GM21576 (cell line): ENCODE measurements around the gene CDC25C.
"Not testable (repeated sequence)": the region's sequence is repeated elsewhere in the genome, so short reads cannot be mapped to it uniquely, and the experiment has no call there.

Source experiments
- ATAC-seq: cut with Tn5 transposase; IDR thresholded peaks from one replicate; pipeline ENCODE4 v1.9.1; 2021; ENCODE audit warnings: mild to moderate bottlenecking, moderate library complexity; ENCODE audit not compliant: unreplicated experiment

Gene CDC25C

DNA sequence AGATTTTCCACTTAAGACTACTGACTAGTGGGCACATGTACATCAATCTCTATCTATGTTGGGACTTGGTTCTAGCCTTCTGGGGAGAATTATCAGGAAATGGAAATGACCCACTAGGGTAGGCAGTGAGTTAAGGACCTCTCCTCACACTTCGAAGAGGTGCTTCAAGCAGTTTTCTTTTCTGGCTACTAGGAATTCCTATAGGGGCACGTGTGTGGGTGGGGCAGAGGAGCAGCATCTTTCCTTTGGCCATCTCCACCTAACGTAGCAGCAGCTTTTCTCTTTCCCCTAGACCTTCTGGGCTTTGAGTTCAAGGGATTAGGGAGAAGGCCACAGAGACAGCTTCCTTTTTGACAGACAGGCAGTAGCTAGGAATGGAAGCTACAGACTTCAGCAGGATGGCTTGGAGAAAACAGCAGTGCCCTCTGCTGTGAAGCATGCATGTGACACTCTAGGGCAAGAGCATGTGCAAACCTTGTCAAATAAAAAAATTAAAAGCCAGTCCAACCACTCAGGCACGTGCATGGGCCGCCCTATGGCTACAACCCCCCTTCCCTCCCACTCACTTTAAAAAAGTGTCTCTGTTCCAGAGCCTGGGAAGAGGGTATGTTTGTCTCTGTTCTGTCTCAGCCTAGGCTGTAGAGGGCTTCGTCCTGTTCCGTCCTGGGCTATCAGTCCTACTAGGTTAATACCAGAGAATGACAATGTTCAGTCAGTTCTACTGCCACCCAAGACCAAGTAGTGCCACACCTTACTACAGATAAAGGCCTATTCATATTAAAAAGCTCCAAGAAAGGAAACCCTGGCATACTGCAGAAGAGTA is 48.5 kb downstream of the CDC25C start:
- no peak for ATAC-seq

DNA sequence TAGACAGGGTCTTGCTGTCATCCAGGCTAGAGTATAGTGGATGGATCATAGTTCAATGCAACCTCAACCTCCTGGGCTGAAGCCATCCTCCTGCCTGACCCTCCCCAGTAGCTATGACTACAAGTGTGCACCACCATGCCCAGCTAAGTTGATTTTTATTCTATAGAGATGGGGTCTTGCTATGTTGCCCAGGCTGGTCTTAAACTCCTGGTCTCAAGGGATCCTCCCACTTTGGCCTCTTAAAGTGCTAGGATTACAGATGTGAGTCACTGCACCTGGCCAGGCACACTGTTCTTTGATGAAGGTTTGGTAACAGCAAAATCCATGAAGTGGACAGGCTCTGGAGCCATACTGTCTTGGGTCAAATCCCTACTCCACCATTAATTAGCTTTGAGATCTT is 50.7 kb downstream of the CDC25C start:
- no peak for ATAC-seq

DNA sequence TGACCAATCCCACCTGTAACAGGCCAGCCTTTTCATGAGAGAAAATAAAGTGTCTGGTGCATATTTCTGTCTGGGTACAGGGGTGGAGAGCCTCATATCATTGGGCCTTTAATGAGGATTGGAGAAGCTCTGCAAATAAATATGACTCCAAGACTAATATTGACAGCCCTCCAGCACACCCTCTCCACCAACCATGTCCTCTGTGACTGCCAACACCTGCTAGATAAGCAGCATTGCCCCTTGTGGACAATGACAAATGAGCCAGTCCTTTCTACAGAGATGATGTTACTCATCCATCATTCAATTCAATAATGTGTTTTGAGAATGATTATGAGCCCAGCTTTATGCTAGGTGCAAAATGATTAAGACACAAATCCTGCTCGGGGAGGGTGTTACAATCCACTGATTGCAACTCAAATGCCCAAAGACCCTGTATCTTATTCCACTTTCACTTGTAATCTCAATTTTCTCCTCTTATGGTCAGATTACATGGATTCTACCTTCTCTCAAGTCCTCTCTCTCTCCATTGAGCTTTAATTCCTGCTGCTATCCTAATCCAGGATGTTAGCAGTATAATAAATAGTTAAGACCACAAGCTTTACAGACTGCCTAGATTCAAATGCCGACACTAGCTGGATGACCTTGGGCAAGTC is 55.1 kb downstream of the CDC25C start:
- no peak for ATAC-seq

DNA sequence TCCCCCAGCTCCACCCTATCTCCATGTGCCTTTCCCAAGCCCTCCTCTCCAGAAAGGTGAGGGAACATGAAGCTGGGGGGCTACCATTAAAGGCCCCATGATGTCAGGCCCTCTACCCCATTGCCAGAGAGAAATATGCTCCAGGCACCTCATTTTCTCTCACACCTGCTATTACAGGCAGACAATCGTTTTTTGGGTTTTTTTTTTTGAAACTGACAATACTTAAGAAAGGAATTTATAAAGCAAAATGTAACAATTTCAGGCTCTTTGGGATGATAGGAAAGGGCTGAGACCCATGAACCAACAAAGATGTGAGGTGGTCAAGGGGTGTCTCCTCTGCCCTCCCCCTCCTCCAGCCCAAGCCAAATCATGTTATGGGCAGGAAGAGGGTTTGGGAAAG is 55.7 kb downstream of the CDC25C start:
- no peak for ATAC-seq

DNA sequence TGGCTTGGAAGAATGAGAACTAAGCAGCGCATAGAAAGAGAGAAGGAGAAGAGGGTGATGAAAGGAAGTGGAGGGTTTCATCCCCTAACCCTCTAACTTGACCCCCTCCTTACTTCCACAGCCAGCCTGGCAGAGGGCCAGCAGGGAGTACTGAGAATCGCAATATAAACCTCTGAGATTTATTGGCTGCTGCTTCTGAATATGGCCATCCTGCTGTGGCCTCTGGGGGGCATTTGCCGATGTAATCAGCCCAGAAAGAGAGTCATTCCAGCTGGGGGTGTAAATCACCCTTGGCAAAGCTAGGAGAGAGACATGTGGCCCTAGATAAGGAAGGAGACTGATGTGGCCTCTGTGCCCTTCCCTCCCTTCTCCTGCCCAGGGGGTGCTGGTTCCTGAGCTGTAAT is 56.2 kb downstream of the CDC25C start:
- ATAC-seq, result no peak

DNA sequence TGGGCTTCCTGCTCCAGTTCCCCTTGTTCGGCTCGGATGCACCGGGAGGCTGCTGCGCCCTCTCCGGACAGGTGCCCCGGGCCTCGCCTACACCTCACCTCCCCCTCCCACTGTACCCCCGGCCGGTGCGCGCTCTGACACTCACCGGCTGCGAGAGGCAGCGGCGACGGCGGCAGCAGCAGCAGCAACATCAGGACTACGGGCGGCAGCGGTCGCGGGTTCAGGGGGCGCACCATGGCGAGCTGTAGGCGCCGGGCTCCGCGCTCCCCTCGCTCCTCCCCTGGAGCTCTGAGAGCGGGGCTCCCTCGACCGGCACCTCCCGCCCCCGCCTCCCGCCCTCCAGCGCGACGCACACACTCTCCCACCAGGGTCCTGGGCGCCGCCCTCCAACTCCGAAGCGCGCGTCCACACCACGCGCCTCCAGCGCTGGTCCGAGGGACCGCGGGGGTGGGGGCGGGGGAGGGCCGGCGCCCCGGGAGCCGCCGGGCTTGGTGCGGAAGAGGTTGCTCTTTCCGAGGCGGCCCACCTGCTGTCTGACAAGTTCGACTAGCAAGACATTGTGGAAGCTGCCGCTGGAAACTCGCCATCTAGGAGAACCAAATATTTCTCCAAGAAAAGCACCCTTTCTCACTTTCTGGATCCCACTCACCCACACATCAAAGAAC is 57.3 kb downstream of the CDC25C start, which contains the start of gene GFRA3:
TSS of gene GFRA3 (minus strand) at position 433 of the 665 bp plus-strand sequence. CDS start at position 236, 197 bp downstream.
- ATAC-seq, result no peak

DNA sequence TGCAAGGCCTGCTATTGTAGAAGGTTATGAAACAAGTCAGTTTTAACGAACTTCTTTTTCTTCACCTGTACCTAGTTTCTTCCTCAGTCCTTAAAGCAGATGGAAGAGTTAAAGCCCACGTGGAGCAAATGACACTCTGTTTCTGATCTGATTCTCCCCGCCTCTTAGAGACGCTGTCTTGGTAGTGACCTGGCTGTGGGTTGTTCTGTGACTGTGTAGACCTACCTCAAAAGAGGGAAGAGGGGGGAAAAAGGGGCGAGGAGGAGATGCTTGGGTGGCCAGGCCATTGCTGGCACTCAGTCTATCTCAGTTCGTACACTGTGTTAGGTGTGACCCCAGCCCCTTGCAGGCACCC is 57.8 kb downstream of the CDC25C start:
- ATAC-seq, result no peak

DNA sequence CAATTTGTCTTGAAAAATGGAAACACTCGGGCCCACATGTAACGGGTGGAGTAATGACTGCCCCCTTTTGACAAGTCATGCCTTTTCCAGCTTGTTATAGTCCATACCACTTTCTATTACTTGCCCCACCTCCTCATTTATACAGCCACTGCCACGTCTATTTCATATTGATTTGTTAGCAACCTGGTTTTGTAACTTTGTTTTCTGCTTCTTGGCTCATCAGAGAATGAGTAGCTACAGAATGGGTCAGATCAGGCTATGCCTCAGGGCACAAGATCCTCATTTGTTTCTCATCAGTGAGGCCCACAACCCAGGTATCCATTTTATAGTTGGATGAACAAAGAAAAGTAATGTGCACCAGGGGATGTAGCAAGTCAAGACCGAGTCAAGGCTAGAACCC is 58.9 kb downstream of the CDC25C start:
- ATAC-seq, result no peak

DNA sequence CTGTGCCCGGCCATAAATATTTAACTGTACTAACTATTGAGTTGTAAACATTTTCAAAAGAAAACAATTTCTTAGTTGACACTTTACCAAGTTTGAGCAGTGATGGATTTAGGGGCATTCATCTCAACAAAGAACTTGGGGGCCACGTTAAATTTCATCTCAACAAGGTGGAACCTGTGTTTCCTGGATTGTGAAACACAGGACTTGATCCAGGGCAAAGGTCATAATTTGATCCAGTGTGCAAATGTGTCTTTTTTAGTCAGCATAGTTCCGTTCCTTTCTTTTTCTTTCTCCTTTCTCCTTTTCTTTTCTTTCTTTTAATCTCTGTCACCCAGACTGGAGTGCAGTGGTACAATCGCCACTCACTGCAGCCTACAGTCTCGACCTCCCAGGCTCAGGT is 60.3 kb downstream of the CDC25C start:
- no peak for ATAC-seq

DNA sequence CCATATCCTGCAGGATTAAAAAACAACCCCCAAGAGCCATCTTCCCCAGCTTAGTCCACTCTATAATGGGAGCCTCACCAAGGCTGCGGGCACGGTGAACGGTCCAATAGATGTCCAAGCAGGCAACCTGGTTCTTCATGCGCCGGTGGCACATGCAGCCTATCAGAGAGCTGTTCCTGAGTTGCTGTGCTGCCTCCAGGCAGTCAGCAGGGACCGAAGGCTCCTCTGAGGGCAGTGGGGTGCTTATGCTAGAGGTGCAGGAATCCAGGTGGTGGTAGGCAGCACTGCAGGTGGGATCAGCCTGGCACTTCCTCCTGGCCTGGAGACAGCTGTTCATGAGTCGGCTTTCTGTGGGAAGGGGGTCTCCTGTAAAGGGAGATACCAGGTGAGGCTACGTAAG is 67.4 kb downstream of the CDC25C start:
- no peak for ATAC-seq

DNA sequence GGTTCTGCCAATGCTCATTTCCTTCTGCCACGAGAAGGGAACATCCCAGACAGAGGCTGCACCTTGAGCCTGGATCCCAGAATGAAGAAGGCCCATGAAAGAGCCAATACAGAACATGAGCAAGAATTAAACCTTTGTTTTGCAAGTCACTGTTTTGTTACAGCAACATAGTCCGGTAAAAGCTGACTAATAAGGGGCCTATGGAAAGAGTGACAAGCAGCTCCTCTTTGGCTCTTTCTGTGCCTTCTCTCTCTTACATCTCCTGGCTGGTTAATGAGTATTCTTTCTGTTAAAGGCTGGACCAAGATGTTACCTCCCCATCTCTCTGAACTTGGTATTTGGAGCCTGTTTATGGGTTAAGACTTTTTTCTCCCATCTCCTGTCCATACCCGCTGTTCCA is 68.0 kb downstream of the CDC25C start:
- ATAC-seq, result no peak

DNA sequence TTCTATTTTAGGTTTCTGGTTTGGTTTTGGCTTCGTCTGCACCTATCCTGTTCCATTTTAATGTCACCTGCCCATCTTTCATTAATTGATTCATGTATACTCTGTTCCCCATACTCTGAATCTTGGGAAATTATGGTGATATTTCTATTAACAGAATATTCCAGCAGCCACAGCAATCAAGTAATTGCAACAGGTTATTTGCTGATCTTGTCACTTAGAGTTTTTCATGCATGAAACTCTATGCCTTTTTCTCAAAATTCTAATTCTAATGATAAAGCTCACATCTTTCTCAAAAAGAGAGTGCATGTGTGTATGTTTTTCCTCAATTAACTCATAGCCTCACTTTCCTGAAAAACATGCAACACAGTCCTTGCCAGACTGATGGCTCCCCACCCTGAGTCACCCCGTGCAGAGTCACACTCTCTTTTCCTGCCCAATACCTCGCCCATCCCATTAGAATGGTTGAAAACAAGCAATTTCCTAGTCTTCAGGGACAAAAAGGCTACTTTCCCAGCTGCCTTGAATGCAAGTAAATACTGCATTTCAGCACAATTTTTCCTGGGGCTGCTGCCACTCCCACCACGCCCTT is 72.8 kb downstream of the CDC25C start:
- ATAC-seq, result no peak

DNA sequence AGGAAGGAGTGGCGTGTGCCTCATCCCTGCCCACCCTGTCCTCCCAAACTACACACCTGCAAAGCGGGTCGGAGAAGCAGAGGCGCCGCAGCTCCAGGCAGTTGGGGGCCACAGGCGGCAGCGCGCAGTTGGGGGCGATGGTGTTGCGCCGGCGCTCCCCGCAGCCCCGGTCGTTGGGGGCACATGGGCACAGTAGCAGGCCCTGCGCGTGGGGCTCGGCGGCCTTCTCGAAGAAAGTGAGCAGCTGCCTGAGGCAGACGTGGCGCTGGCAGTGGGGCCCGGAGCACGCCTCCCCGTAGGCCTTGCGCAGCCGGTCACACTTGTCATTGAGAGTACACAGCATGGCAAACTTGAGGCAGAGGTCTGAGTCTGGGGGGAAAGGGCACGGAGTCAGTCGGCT is 74.0 kb downstream of the CDC25C start:
- no peak for ATAC-seq

DNA sequence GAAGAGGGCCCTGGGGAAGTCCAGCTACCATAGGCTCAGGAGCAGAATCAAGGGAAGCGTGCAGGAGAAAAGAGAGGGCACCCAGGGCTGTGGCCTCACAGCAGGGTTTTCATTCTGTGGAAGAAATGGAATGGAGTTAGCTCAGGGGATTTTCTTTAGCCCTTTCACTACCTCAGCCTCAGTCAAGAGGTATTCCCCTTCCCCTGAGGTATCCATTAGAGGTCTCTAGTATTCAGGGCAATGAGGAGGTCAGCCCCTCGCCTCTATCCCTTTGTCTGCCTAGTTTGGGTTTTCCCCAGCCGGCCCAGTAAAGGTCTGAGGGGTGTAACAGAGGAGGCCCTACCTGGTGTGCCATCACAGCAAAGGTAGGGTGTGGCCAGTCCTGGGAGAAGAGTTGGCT is 78.7 kb downstream of the CDC25C start:
- ATAC-seq, result no peak

DNA sequence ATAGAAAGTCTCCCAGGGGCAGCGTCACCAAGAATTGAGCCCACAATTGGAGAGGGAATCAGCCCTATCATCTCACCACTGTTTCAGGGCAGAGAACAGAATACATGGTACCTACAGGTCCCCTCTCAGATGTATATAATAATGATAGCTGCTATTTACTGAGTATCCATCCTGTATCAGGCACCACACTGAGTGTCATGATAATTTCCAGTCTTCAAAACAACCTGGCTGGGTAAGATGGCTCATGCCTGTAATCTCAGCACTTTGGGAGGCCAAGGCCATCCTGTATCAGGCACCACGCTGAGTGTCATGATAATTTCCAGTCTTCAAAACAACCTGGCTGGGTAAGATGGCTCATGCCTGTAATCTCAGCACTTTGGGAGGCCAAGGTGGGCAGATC is 83.8 kb downstream of the CDC25C start:
- ATAC-seq, result not testable (repeated sequence)

DNA sequence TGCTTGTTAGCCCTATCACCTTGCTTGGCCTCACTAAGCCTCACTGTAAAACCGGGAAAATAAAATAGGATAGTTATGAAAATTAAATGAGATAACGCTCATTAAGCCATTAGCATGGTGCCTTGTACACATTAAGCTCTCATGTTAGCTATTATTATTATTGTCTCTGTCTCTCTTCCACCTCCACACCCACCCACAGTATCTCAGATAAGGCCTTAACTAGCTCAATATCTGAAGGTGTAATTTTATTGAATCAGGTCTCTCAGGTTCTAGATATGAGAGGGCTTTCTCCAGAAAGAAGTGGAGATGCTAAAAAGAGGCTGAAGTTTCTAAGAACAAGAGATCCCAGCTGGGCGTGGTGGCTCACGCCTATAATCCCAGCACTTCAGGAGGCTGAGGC is 84.8 kb downstream of the CDC25C start:
- no peak for ATAC-seq

DNA sequence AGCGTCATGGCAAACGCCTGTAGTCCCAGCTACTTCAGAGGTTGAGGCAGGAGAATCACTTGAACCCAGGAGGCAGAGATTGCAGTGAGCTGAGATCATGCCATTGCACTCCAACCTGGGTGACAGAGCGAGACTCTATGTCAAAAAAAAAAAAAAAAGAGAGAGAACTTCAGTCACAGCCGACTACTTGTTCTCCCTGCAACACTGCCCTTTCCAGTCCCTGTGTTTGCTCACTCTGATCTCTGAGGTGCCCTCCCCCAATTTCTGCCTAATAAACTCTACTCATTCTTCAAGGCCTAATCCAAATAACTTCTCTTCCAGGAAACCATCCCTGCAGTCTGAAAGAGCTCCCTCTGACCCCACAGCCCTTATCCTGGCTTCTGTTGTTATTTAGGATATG is 85.3 kb downstream of the CDC25C start:
- no peak for ATAC-seq

DNA sequence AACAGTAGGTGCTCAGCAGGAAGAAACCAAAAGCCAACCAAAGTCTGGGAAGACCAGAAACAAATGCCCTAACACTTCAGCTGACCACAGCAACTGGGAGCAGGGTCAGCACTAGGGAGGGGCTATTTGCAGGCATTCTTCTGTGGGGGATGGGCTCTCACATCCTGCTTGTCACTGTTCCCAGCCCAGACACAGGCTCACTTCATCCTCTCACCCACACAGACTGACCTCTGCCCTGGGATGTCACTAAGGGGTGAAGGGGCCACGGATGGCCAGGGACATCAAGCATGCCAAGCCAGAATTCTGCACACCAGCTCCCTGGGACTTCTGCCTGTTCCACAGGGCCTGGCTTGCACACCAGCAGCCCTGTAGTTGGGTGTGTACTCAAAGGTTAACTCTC is 85.9 kb downstream of the CDC25C start:
- ATAC-seq, result no peak

DNA sequence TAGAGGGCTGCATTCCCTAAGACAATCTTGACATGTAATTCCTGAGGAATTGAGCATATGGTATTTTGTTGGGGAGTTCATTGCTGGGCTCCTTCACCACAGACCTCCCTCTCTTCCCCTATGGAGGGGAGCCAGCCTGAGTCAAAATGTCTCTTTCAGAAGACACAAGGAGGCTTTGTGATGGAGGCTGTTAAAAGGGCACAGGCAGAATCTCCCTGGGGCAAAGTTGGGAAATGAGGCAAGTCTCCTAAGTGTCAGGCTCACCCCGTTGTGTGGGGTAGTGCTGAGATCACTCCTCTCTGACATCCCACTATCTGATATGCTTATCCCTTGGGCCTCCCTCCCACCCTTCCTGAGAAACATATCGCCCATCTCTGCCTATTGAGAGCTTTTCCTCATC is 87.8 kb downstream of the CDC25C start:
- ATAC-seq, result no peak

DNA sequence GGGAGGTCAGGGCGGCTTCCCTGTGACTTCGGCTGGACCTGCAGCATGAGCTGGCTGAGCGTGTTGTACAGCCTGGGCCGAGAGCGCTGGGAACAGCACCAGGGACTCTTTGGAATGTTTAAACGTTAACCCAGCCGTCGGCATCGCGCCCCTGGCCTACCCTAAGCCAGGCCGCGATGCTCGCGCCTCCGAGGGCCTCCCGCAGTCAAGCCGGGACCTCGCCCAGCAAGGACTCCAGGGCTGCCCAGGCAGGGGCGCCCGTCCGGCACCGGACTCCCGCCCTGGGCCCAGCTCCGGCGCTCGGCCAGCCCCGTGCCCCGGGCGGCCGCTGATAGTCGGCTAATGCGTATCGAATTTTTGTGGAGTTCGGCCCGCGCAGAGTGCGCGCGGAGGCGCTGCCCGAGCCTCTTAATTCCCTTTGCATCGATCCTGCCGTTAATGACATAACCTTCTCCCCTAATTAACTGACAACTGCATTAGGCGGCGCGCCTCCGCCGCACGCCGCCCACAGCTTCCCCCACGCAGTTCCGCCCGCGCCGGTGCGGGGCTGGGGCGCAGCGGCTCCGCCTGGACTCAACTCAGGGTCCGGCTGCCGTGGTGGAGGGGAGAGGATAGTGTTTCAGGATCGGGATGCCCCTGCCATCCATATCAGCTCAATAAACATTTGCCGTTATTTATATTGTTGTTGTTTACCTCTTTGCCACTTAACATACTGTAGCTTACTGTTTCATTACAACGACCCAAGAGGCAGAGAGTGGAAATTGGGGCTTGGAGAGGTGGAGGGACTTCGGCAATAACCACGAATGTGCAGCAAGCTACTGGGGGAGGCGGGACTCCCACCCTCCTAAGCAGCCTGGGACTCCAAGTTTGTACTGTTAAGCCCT is 89.7 kb downstream of the CDC25C start:
- ATAC-seq, result no peak
